Measurements from ENCODE around the gene NEURL1B.

GRCh38 chr5:172687940-172688339 lies 46.9 kb downstream of the NEURL1B start:
- no peak for TF ChIP-seq EZH2phosphoT487 (IDR thresholded peaks at IDR 0.05; ENCODE audit: borderline replicate concordance, low read depth, low read length)
- TF ChIP-seq CTCF (conservative IDR thresholded peaks at IDR 0.05; ENCODE audit: low read length) = no peak
